ENCODE data around the gene SNRNP48. TPM values are rescaled to one million over a fixed set of nuclear protein-coding genes. Genes with fewer than 3 reads are reported as not detected.

The SNRNP48 gene
- total RNA-seq, 1 experiment from 2014 or later, result 29.4 TPM

DNA sequence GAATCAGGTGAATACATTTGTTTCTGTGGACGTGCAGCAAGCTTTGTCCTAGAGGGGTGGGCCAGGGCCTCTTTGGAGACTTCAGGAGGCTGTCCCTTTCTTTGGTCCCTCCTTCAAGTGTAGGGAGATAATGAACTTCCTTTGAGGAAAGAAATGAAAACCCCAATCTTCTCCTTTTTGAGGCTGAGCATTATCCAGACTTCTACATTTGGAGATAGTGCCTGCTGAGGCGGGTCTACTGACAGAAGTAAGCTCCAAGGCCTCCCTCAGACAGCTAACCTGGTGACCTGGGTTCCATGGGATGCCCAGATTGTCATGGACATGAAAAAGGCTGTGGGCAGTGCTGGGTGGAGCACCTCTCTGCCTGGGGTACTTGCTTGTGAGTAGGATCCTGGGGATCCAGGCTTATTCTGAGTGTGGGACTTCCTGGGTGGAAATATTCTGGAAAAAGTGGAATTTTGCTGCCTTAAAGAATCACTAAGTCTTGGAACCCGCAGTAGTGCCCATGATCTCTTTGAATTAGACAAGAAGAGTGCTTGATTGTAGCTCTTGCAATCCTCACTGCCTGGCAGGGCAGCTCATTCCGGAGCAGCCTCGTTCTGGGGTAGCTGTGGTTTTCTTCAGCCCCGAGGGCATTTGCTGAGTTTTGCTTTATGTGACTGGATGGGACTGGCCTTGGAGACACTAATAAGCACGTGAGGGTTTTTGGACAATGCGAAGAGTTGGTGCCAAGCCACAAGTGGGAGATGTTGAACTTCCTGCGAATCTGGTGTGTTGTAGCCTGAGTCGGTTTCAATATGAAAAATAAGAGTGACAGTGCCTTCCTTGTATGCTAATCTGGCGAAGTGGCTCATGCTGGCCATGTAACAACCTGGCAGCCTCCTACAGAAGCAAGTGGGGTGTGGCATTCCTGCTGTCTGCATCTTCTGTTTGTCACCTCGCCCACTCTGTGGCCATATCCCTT lies 28.1 kb downstream of the SNRNP48 start:
- Histone ChIP-seq H3K4me1 (ENCODE audit: insufficient read depth, low read length, poor library complexity, severe bottlenecking) (no peaks in the 10 kb centered on the region), H3K27ac (ENCODE audit: low read depth, low read length, poor library complexity, severe bottlenecking) (no peak overlapping the region), H3K36me3 (ENCODE audit: insufficient read depth, low read length, poor library complexity, severe bottlenecking) (no peaks in the 10 kb centered on the region), H3K9me3 (ENCODE audit: low read depth, low read length, poor library complexity, severe bottlenecking) (no peaks in the 10 kb centered on the region), H3K4me3 (ENCODE audit: low read depth, low read length, poor library complexity, severe bottlenecking) (no peak overlapping the region), H3K27me3 (replicated peaks; ENCODE audit: insufficient read depth, low read depth, low read length, poor library complexity) (no peaks in the 10 kb centered on the region)
- no TSS peak for BruUV-seq (replicated peaks)
- DNase-seq (ENCODE audit: low spot score), result peak; percentile 43
- no peak for TF ChIP-seq EZH2 (IDR thresholded peaks at IDR 0.05; ENCODE audit: borderline replicate concordance, low read depth, low read length, poor library complexity, severe bottlenecking)
- TF ChIP-seq, protein P1, sequence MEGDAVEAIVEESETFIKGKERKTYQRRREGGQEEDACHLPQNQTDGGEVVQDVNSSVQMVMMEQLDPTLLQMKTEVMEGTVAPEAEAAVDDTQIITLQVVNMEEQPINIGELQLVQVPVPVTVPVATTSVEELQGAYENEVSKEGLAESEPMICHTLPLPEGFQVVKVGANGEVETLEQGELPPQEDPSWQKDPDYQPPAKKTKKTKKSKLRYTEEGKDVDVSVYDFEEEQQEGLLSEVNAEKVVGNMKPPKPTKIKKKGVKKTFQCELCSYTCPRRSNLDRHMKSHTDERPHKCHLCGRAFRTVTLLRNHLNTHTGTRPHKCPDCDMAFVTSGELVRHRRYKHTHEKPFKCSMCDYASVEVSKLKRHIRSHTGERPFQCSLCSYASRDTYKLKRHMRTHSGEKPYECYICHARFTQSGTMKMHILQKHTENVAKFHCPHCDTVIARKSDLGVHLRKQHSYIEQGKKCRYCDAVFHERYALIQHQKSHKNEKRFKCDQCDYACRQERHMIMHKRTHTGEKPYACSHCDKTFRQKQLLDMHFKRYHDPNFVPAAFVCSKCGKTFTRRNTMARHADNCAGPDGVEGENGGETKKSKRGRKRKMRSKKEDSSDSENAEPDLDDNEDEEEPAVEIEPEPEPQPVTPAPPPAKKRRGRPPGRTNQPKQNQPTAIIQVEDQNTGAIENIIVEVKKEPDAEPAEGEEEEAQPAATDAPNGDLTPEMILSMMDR (conservative IDR thresholded peaks at IDR 0.05; ENCODE audit: low read depth, low read length), result no peak
- intact Hi-C loops (cut with micrococcal nuclease; ENCODE audit: unreplicated experiment), result loop anchor here (5.0 to 10.0 kb wide), 2 partner anchors 444 to 1063 kb away; partner anchors contain the start of gene BLOC1S5
- CTCF ChIA-PET, result no interaction called here
- POLR2A ChIA-PET (ENCODE audit: low non-redundant PET), result no interaction called here

DNA sequence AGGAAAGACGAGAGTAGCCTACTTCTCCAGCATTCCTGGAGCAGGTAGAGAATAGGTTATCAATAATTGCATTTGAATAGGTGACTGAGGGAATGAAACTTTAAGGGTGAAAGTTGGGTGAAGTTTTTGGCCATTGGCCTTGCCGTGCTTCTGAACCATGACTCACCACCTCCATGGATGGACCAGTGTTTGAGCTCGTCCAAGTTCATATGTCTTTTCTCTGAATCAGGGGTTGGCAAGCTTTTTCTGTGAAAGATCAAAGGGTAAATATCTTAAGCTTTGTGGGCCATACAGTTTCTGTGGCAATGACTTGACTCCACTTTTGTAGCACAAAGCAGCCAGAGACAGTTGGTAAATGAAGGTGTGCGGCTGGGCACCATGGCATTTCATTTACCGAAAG lies 31.8 kb downstream of the SNRNP48 start:
- H3K4me1 ChIP-seq (ENCODE audit: insufficient read depth, low read length, poor library complexity, severe bottlenecking), result peaks cover 10% of the 10 kb centered on the region
- H3K9me3 ChIP-seq (ENCODE audit: low read depth, low read length, poor library complexity, severe bottlenecking), result no peaks in the 10 kb centered on the region
- no TSS peak for BruUV-seq (replicated peaks)
- no peak overlapping the region for H3K27ac ChIP-seq (ENCODE audit: low read depth, low read length, poor library complexity, severe bottlenecking)
- no peak overlapping the region for H3K4me3 ChIP-seq (ENCODE audit: low read depth, low read length, poor library complexity, severe bottlenecking)
- CTCF ChIA-PET, result no interaction called here
- no peaks in the 10 kb centered on the region for H3K27me3 ChIP-seq (replicated peaks; ENCODE audit: insufficient read depth, low read depth, low read length, poor library complexity)
- TF ChIP-seq EZH2 (IDR thresholded peaks at IDR 0.05; ENCODE audit: borderline replicate concordance, low read depth, low read length, poor library complexity, severe bottlenecking), result no peak
- TF ChIP-seq, protein P1 (conservative IDR thresholded peaks at IDR 0.05; ENCODE audit: low read depth, low read length), result no peak
- POLR2A ChIA-PET (ENCODE audit: low non-redundant PET), result no interaction called here
- no peak for DNase-seq (ENCODE audit: low spot score)
- intact Hi-C loops (cut with micrococcal nuclease; ENCODE audit: unreplicated experiment), result no loop called here
- no peaks in the 10 kb centered on the region for H3K36me3 ChIP-seq (ENCODE audit: insufficient read depth, low read length, poor library complexity, severe bottlenecking)

DNA sequence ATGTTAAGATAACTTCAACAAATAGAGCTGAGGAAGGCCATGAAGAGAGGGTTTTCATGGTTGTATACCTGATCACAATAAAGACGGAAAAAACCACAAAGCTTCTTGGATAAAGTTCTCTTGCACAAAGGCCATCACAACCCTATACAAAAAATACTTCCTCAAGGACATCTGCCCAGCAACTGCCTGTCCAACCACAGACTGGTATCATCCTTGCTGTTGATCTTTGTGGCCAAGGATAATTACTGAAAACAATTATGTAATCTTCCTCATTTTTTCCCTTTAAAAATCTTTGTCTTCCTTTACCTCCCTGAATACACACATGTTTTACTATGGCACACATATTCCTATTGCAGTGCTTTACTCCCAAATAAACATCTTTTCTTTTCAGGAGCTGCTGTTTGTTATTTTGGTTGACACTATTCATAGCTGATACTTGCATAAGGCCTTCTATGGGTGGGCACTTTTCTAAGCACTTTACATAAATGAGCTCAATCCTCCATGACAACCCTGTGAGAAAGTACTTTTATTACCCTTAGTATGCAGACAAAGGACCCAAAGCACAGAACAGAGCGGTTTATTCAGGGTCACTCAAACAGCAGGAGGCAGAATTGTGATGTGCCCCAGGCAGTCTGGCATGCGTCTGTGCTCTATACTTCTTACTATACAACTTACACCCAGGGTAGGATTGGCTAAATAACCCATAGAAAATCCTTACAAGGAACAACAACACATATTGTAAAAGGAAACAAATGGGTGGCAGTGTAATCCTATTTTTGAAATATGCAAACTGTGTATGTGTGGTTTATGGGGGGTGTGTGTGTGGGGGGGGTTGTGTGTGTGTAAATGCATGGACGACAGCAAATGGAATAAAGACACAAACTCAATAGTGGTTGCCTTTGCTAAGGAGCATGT lies 35.1 kb downstream of the SNRNP48 start:
- no peaks in the 10 kb centered on the region for H3K27me3 ChIP-seq (replicated peaks; ENCODE audit: insufficient read depth, low read depth, low read length, poor library complexity)
- peak; percentile 67 for DNase-seq (ENCODE audit: low spot score)
- no peak for TF ChIP-seq EZH2 (IDR thresholded peaks at IDR 0.05; ENCODE audit: borderline replicate concordance, low read depth, low read length, poor library complexity, severe bottlenecking)
- TF ChIP-seq, protein P1 (conservative IDR thresholded peaks at IDR 0.05; ENCODE audit: low read depth, low read length), result no peak
- no peak overlapping the region for H3K4me3 ChIP-seq (ENCODE audit: low read depth, low read length, poor library complexity, severe bottlenecking)
- POLR2A ChIA-PET (ENCODE audit: low non-redundant PET), result no interaction called here
- BruUV-seq (replicated peaks), result no TSS peak
- CTCF ChIA-PET, result no interaction called here
- peaks cover 10% of the 10 kb centered on the region for H3K4me1 ChIP-seq (ENCODE audit: insufficient read depth, low read length, poor library complexity, severe bottlenecking)
- no peaks in the 10 kb centered on the region for H3K36me3 ChIP-seq (ENCODE audit: insufficient read depth, low read length, poor library complexity, severe bottlenecking)
- H3K27ac ChIP-seq (ENCODE audit: low read depth, low read length, poor library complexity, severe bottlenecking), result no peak overlapping the region
- intact Hi-C loops (cut with micrococcal nuclease; ENCODE audit: unreplicated experiment), result no loop called here
- no peaks in the 10 kb centered on the region for H3K9me3 ChIP-seq (ENCODE audit: low read depth, low read length, poor library complexity, severe bottlenecking)
